HEK293 (cell line): ENCODE results near the gene GYPC.

Experiments used
- IKZF3 ChIP-seq: fragments of 450-650 bp; IDR thresholded peaks from 2 replicates; pipeline ENCODE4 v1.5.0; 2018; ENCODE audit warnings: missing biosample characterization, mild to moderate bottlenecking, missing genetic modification characterization, moderate library complexity
- PRDM1 ChIP-seq: fragments of 450-650 bp; formaldehyde crosslinking; IDR thresholded peaks from 2 replicates; pipeline ENCODE4; 2016; ENCODE audit warnings: missing biosample characterization, missing genetic modification characterization
- REST ChIP-seq: fragments of 450-650 bp; formaldehyde crosslinking; IDR thresholded peaks from 2 replicates; pipeline ENCODE4 v1.5.1; 2016; ENCODE audit warnings: missing biosample characterization, missing genetic modification characterization

- TF ChIP-seq PRDM1 (tag by site-specific recombination) (no peak), IKZF3 (no peak), REST (tag by site-specific recombination) (no peak)
These were observed 30.3 kb downstream of the GYPC start for GRCh38 chr2:126686286-126686685.
